RWPE2 (cell line): Measurements from ENCODE around the gene TECRL.

Source experiments
- ATAC-seq: fragments of 200-7000 bp; cut with Tn5 transposase; 3 replicates; pipeline ENCODE4 v1.9.1; 2021; ENCODE audit warnings: low read depth
- DNase-seq: peaks from one replicate; pipeline ENCODE4 v3.0.0-alpha.2; 2020; ENCODE audit warnings: low spot score
- H3K27ac ChIP-seq: fragments of 450-650 bp; 2 replicates; pipeline ENCODE4 v1.5.1; 2017; ENCODE audit warnings: mild to moderate bottlenecking; ENCODE audit not compliant: poor library complexity, severe bottlenecking
- H3K27me3 ChIP-seq: fragments of 250-450 bp; sonication (Bioruptor Pico); 2 replicates; pipeline ENCODE4 v1.5.1; 2021; ENCODE audit warnings: mild to moderate bottlenecking, moderate library complexity; ENCODE audit not compliant: insufficient read depth, poor library complexity, severe bottlenecking
- H3K36me3 ChIP-seq: fragments of 250-450 bp; sonication (Bioruptor Pico); 2 replicates; pipeline ENCODE4 v1.5.1; 2020; ENCODE audit warnings: low read depth, mild to moderate bottlenecking, moderate library complexity
- H3K4me1 ChIP-seq: fragments of 250-450 bp; sonication (Bioruptor Pico); 2 replicates; pipeline ENCODE4 v1.5.1; 2021; ENCODE audit warnings: mild to moderate bottlenecking, moderate library complexity; ENCODE audit not compliant: insufficient read depth, poor library complexity, severe bottlenecking
- H3K4me3 ChIP-seq: fragments of 250-450 bp; sonication (Bioruptor Pico); 2 replicates; pipeline ENCODE4 v1.5.1; 2021; ENCODE audit warnings: mild to moderate bottlenecking, moderate library complexity; ENCODE audit not compliant: severe bottlenecking
- H3K9me3 ChIP-seq: fragments of 250-450 bp; sonication (Bioruptor Pico); 2 replicates; pipeline ENCODE4 v1.5.1; 2021; ENCODE audit warnings: mild to moderate bottlenecking, moderate library complexity; ENCODE audit not compliant: severe bottlenecking
- CTCF ChIP-seq: fragments of 450-650 bp; IDR thresholded peaks from one replicate; pipeline ENCODE4 v1.5.1; 2017; ENCODE audit warnings: mild to moderate bottlenecking, moderate library complexity; ENCODE audit not compliant: poor library complexity, severe bottlenecking

Gene TECRL

GRCh38 chr4:64334964-64335363 lies 74.3 kb downstream of the TECRL start:
- DNase-seq (no peak), ATAC-seq (no peak)
- no peaks in the 10 kb centered on the region for H3K9me3 ChIP-seq
- no peak overlapping the region for H3K4me3 ChIP-seq
- no peaks in the 10 kb centered on the region for H3K4me1 ChIP-seq
- TF ChIP-seq CTCF = no peak
- no peaks in the 10 kb centered on the region for H3K27me3 ChIP-seq
- no peaks in the 10 kb centered on the region for H3K36me3 ChIP-seq
- no peak overlapping the region for H3K27ac ChIP-seq

- Histone ChIP-seq H3K4me1 (no peaks in the 10 kb centered on the region), H3K9me3 (no peaks in the 10 kb centered on the region), H3K36me3 (no peaks in the 10 kb centered on the region), H3K27ac (no peak overlapping the region), H3K27me3 (no peaks in the 10 kb centered on the region), H3K4me3 (no peak overlapping the region)
- ATAC-seq = no peak
- TF ChIP-seq CTCF = no peak
- no peak for DNase-seq
These were observed 79.1 kb downstream of the TECRL start for GRCh38 chr4:64330143-64330542.

- TF ChIP-seq CTCF = no peak
- no peak for ATAC-seq
- Histone ChIP-seq H3K9me3 (no peaks in the 10 kb centered on the region), H3K27ac (no peak overlapping the region), H3K36me3 (no peaks in the 10 kb centered on the region), H3K4me1 (no peaks in the 10 kb centered on the region), H3K4me3 (no peak overlapping the region), H3K27me3 (no peaks in the 10 kb centered on the region)
- no peak for DNase-seq
These were observed 82.0 kb downstream of the TECRL start for GRCh38 chr4:64327237-64327636.

- Histone ChIP-seq H3K36me3 (no peaks in the 10 kb centered on the region), H3K27ac (no peak overlapping the region), H3K27me3 (no peaks in the 10 kb centered on the region), H3K9me3 (no peaks in the 10 kb centered on the region), H3K4me1 (no peaks in the 10 kb centered on the region), H3K4me3 (no peak overlapping the region)
- TF ChIP-seq CTCF = no peak
- ATAC-seq (no peak), DNase-seq (no peak)
These were observed 82.7 kb downstream of the TECRL start for GRCh38 chr4:64326507-64326906.

- Histone ChIP-seq H3K36me3 (no peaks in the 10 kb centered on the region), H3K27ac (no peak overlapping the region), H3K9me3 (no peaks in the 10 kb centered on the region), H3K4me3 (no peak overlapping the region), H3K4me1 (no peaks in the 10 kb centered on the region), H3K27me3 (no peaks in the 10 kb centered on the region)
- no peak for ATAC-seq
- no peak for TF ChIP-seq CTCF
- DNase-seq = no peak
These were observed 103.0 kb downstream of the TECRL start for GRCh38 chr4:64306255-64306565.
